Measurements from ENCODE around the gene TEKT2.

Gene TEKT2

DNA sequence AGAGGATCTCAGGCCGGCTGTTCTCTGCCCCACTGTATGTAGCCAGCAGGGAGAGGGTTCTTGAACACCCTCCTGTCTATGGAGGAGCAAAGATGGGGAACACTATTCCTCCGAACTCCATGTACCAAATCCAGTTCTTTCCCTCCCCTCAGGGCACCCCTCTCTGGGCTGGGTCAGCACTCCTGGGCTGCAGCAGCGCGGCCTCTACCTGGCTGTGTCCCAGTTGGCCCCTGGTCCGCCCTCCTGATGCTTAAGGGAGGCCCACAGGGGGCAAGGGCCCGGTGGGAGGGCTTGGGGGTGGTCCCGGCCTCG lies 4.3 kb downstream of the TEKT2 start:
- DNase-seq, result no peak

DNA sequence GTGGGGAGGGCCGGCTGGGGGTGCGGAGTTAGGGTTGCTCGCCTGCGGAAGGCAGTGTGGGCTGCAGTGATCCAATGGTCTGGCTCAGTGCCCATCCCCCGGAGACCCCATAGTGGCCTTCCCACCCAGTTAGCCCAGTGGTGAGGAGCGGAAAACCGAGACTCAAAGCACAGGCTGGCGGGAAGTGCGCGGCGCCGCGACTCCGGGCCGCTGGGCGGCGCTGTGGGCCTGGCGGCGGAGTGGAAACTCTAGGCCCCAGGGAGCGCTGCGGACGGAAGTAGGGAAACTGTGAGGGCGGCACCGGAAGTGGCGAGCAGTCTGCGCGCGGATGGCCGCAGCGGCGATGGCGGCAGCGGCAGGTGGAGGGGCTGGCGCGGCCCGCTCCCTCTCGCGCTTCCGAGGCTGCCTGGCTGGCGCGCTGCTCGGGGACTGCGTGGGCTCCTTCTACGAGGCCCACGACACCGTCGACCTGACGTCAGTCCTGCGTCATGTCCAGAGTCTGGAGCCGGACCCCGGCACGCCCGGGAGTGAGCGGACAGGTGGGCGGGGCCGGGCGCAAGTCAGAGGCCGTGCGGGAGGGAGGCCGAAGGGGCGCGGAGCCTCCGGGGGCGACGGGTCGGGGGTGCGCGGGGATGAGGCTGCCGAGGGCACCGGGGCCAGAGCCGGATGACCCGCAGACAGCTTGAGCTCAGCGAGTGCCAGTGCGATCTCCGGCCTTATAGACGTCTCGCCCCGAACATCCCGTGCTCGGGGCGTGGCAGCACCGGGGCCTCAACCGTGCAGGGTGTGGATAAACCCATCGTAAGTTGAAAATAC lies 4.9 kb downstream of the TEKT2 start, which contains the start of gene ADPRS:
Gene ADPRS, plus strand, starts transcription at position 316 of the 816 bp plus-strand sequence. Its CDS starts 13 bp downstream, at position 329.
- DNase-seq, result peak; percentile 89 to 91

- peak in 1 of 2 donors; percentile 13 for DNase-seq
These were observed 5.7 kb downstream of the TEKT2 start for GRCh38 chr1:36089393-36090121.

DNA sequence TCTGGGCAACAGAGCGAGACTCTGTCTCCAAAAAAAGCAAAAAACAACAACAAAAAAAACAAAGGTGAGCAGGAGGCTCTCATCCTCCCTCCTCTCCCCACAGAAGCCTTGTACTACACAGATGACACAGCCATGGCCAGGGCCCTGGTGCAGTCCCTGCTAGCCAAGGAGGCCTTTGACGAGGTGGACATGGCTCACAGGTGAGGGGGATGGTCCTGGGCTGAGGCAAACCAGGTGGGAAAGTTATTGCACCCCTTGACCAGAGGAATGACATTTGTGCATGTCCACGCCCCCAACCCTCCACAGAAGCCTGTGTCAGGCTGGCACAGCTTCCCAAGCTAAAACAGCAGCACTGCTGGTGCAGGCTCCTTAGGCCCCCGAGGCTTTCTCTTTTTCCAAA lies 7.2 kb downstream of the TEKT2 start:
- DNase-seq, result no peak

- no peak for DNase-seq
These were observed 7.8 kb downstream of the TEKT2 start for GRCh38 chr1:36091698-36092097.

DNA sequence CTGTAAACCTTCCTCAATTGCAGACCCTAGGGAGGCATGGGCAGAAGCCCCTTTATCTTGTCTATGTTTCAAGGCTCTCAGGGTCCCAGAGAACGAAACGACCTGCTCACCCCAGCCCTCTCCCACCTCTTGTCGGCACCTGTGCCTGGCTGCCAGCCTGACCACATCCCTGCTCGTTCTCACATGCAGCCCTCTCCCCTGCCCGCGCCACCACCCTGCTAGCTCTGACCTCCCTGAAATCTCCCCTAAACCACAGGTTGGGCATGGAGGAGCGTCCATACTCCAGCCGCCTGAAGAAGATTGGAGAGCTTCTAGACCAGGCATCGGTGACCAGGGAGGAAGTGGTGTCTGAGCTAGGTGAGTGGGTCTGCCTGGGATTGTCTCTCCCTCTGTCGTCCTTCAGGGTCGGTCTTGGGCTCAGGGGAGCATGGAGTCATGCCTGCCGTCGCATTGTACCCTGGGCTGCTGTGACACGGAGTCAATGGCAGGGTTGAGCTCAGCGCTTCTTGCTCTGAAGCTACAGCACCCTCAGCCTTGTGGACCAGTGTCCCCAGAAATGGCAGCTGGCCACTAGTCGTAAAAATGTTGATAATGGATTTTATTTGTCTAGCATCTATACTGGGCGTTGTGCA lies 8.4 kb downstream of the TEKT2 start:
- no peak for DNase-seq

GRCh38 chr1:36092798-36093185 lies 8.9 kb downstream of the TEKT2 start:
- no peak for DNase-seq

- DNase-seq, result no peak
These were observed 9.3 kb downstream of the TEKT2 start for GRCh38 chr1:36093226-36093625.

- no peak for DNase-seq
These were observed 10.0 kb downstream of the TEKT2 start for GRCh38 chr1:36093929-36094328.

DNA sequence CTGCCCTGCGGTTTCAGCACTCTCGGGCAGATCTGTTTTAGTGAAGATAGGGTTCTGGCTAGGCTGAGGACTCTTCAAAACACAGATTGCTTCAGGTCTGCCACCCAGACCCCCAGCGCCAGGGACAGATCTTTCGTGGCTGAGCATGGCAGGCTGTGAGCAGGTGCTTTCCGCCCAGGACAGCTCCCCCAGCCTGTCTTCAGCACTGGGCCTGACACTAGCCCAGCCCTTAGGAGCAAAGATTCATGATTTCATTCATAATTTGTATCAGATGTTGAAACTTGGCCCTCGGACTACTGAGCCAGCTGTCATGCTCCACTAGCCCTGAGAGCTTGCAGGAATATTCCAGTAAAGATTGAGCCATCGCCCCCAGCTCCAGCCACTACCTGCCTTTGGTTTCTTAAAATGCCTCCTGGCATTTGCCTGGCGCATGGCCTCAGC lies 10.7 kb downstream of the TEKT2 start:
- DNase-seq, result no peak

GRCh38 chr1:36095760-36096405 lies 12.0 kb downstream of the TEKT2 start:
- peak; percentile 10 to 43 for DNase-seq

- DNase-seq, result no peak
These were observed 12.9 kb downstream of the TEKT2 start for GRCh38 chr1:36096500-36097432.

DNA sequence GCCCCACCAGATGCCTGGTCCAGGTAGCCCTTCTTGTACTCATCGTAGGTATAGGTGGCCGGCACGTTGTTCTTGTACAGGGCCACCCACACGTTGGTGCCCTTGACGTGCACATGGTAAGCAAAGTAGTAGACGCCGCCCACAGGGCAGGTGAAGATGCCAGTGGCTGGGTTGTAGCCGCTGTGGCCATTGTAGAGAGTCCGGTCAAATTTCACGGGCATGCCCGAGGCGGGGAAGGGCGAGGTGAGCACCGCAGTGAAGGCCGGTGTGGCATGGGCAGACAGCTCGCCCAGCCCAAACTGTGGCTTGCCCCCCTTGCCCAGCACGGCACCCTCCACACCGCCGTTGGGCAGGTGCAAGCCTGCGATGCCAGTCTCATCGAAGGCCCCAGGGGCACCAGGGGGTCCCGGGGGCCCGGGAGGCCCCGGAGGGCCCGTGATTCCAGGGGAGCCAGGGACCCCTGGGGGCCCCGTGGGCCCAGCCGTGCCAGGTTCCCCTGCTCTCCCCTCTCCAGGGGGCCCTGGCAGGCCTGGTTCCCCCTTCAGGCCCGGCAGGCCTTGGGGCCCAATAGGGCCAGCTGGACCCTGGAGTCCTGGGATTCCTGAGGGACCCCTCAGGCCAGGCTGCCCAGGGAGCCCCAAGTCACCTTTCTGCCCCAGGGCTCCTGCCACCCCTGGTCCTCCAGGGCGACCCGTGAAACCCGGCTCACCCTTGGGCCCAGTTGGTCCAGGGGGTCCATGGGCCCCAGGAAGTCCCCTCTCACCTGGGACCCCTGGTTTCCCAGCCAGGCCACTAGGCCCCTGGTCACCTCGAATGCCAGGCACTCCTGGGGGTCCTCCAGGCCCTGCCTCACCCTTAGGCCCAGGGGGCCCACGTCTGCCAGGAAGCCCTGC lies 14.0 kb downstream of the TEKT2 start:
- no peak for DNase-seq

- DNase-seq, result no peak
These were observed 14.9 kb downstream of the TEKT2 start for GRCh38 chr1:36098650-36099365.

GRCh38 chr1:36099681-36100341 lies 15.9 kb downstream of the TEKT2 start:
- peak; percentile 72 to 73 for DNase-seq

DNA sequence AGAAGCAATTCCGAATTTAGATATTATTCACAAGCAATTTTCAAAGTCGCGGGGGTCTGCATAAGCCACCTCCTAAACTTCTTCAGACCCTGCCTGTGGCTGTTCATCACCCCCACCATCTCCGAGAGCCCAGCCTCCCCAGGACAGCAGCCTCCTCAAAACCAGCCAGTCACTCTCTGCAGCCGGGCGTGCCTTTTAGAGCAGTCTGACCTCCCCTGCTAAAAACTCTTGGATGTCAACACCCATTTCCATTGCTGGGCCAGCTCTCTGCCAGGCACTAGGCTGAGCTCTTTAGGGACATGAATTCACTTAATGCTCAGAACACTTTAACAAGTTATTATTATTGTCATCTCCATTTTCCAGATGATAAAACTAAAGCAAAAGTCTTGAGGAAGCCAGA lies 16.5 kb downstream of the TEKT2 start:
- no peak for DNase-seq

DNA sequence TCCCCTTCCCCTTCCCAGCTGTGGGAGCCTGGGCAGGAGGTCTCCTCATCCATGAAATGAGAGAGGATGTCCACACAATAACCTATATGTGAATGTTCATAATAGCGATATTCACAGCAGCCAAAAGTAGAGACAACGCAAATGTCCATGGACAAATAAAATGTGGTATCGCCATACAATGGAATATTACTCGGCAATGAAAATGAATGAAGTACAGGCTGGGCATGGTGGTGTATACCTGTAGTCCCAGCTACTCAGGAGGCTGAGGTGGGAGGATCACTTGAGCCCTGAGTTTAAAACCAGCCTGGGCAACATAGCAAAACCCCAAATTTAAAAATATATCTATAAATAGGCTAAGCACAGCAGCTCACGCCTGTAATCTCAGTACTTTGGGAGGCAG lies 17.7 kb downstream of the TEKT2 start:
- no peak for DNase-seq

DNA sequence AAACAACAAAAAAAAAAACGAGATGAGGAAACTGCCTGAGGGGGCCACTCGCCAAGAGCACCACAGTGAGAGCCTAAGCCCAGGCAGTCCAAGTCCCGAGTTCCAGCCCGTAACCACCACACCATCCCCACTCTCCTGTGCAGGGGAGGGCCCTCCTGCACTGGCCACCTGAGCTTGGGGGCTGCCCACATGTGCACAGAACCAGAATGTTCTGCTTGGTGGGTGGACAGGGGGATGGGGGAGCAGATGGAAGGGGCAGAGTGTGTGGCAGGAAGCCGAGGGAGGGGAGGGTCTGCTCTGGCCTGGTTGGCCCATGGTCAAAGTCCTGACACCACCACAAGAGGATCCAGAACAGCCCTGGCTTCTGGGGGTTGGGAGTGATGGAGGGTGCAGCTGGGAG lies 22.4 kb downstream of the TEKT2 start:
- DNase-seq, result no peak

DNA sequence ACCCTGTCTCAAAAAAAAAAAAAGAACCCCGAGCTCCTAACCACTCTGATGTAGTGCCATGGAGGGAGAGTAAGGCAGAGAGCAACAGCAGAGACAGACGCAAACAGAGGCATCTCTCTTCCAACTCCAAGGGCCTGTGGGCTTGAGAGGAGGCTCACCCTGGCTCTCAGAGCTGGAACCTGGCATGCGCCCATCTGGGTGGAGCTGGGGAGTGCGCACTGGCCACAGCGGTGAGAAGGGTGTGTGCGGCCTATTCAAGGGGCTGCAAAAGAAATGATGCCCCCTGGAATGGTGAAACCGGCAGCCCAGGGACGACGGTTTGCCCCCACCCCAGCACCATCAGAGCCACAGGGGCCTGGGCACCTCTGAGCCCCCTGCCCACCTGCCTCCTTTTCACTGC lies 23.5 kb downstream of the TEKT2 start:
- DNase-seq, result no peak

DNA sequence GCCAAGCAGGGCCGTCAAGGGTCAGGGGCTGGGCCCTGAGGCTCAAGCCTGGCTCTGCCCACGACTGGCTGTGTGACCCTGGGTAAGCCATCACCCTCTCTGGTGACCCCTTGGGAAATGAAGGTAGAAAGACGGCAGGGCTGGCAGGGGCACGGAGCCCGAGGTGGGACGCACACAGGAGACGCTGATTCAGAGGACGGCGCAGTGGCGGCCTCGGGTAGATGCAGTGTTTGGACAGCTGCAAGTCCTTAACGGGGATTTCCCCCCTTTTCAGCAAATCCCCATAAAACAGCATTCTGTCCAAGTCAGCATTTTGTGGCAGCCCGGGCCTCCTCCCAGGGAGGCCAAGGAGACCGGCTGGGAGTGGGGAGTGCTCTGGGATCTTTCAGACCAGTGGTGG lies 24.4 kb downstream of the TEKT2 start:
- DNase-seq, result no peak
